GM18519 (cell line): ENCODE measurements around the gene UIMC1.
"Not testable (repeated sequence)": the region's sequence is repeated elsewhere in the genome, so short reads cannot be mapped to it uniquely, and the experiment has no call there.

Experiments
- ATAC-seq: cut with Tn5 transposase; IDR thresholded peaks from one replicate; pipeline ENCODE4 v1.9.1; 2021; ENCODE audit warnings: mild to moderate bottlenecking, moderate library complexity; ENCODE audit not compliant: unreplicated experiment, low FRiP score

Gene UIMC1

GRCh38 chr5:177006265-177006972 is at the start of gene UIMC1:
TSS of gene UIMC1 (minus strand) at chr5:177006779. CDS start at chr5:176982615, 24,164 bp downstream.
- ATAC-seq = peak; percentile 71

GRCh38 chr5:177049285-177049684 is 42.7 kb upstream of the UIMC1 start:
- no peak for ATAC-seq

- not testable (repeated sequence) for ATAC-seq
Observed at GRCh38 chr5:177048531-177048930, 42.0 kb upstream of the UIMC1 start.

GRCh38 chr5:177045631-177046030 is 39.1 kb upstream of the UIMC1 start:
- no peak for ATAC-seq

GRCh38 chr5:177044641-177045040 is 38.1 kb upstream of the UIMC1 start:
- ATAC-seq = no peak

GRCh38 chr5:177043958-177044357 is 37.4 kb upstream of the UIMC1 start:
- no peak for ATAC-seq

- no peak for ATAC-seq
Observed at GRCh38 chr5:177043114-177043513, 36.5 kb upstream of the UIMC1 start.

- no peak for ATAC-seq
Observed at GRCh38 chr5:177041936-177042335, 35.4 kb upstream of the UIMC1 start.

GRCh38 chr5:177040814-177041420 is 34.3 kb upstream of the UIMC1 start:
- no peak for ATAC-seq

- no peak for ATAC-seq
Observed at GRCh38 chr5:177036921-177037320, 30.3 kb upstream of the UIMC1 start.

DNA sequence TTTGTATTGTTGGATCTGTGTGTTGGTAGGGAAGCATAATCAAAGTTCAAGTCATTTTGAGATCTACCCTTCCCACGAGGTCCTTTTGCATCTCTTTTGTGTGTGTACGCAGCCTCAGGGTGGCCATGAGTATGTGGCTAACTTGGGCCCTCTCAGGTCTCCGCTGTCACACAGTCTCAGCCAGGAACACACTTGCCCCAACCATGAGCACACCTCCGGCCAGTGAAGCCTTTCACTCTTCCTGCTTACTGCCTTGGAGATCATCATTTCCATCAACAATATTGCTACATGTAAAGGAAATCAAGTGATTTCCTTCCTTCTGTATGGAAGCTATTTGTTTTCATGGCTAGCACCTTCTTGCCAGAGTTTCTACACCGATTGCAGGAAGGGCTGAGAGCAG is 29.9 kb upstream of the UIMC1 start:
- no peak for ATAC-seq

DNA sequence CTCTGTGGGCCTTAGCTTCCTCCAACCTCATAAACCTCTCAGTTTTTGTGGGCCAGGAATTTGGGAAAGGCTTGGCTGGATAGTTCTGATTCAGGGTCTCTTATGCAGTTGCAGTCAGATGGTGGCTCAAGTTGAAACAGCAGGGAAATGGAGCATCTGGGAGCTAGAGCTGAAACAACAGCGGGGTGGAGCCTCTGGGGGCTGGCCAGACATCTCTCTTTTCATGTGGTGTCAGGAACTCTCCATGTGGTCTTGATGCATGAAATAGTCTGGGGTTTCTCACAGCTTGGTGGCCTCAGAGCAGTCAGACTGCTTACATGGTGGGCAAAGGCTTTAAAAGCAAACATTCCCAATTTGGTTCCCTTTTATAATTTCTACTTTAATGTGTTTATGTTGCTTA is 29.4 kb upstream of the UIMC1 start:
- ATAC-seq = no peak

DNA sequence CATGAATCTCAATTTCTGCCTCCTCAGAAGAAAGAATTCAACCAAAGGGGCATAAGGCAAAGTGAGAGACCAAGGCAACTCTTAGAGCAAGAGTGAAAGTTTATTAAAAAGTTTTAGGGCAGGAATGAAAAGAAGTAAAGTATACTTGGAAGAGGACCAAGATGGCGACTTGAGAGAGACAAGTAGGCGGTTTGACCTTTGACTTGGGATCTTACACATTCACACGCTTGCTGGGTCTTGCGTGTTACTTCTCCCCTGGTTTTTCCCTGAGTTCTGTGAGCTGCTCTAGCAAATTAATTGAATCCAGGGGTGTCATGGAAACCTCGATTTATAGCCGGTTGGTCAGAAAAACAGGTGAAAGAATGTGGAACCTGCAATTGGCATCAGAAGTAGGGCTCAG is 22.9 kb upstream of the UIMC1 start:
- no peak for ATAC-seq

GRCh38 chr5:177027665-177028064 is 21.1 kb upstream of the UIMC1 start:
- ATAC-seq = no peak

DNA sequence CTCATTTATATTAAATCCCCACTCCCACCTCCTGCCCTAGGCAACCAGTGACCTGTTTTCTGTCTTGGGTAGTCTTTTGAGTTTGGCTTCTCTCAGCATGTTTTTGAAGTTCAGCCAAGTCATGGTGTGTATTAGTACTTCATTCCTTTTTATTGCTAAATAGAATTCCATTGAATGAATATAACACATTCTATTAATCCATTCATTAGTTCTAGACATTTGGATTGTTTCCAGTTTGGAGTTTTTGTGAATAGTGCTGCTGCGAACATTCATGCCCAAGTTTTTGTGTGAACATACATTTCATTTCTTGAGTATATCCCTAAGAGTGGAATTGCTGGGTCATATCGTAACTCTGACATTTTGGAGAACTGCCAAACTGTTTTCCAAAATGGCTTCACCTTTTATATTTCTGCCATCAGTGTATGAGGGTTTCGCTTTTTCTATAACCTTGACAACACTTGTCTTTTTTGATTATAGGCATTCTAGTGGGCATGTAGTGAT is 18.6 kb upstream of the UIMC1 start:
- ATAC-seq = no peak

- ATAC-seq = no peak
Observed at GRCh38 chr5:177024559-177024958, 18.0 kb upstream of the UIMC1 start.

DNA sequence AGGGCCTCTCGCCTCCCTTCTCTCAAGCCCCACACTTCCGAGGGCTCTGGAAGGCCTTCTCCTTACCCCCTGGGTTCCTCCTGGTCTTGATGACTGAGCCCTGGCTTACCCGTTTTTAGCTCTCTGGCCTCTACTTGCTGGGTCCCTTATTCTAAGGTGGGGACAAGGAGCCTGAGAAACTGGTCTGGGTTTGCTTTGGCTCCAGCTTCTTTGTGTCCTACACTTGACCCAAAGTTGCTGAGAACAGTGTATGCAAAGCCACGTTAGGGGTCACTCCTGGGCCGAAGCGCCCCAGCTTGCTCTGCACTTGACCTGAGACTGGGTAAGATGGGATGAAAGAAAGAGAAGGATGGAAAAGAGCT is 16.7 kb upstream of the UIMC1 start:
- ATAC-seq = no peak

GRCh38 chr5:177022386-177023302 is 16.1 kb upstream of the UIMC1 start, which contains the start of gene ZNF346:
TSS of gene ZNF346 (plus strand) at chr5:177022696. CDS start at chr5:177022739, 43 bp downstream.
- peak; percentile 67 for ATAC-seq

GRCh38 chr5:177020033-177020432 is 13.5 kb upstream of the UIMC1 start:
- ATAC-seq = no peak

GRCh38 chr5:177018341-177018740 is 11.8 kb upstream of the UIMC1 start:
- no peak for ATAC-seq

DNA sequence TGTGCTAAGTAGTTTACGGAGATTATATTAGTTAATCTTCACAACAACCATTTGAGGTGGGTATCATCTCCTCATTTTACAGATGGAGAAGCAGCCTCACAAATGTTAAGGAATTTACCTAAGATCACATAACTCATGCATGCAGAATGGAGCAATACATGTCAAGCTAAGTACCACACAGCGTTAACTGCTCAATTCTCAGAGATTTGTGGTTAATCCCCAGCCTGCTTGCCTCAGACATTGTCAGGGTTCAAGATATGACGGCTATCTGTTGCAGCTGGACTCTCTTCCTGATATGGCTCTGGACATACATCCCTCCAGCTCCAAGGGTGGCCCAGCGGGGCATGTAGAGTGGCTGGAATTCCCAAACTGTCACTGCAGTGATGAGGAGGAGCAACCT is 8.6 kb upstream of the UIMC1 start:
- no peak for ATAC-seq
